Panc1 (cell line): ENCODE results near the gene MRPS12. TPM values are rescaled to one million over a fixed set of nuclear protein-coding genes. Genes with fewer than 3 reads are reported as not detected.

Source experiments
- ATAC-seq: fragments of 200-7000 bp; cut with Tn5 transposase; 2 replicates; pipeline ENCODE4 v1.9.1; 2020; ENCODE audit warnings: mild to moderate bottlenecking, moderate library complexity
- Bru-seq: library from RNA; stranded (reverse); fragments of 400-500 nt; gene quantifications from one replicate; lab custom pipeline; 2021; lab: Mats Ljungman, UMichigan
- BruChase-seq, 2 experiments: library from RNA; stranded (reverse); fragments of 400-500 nt; gene quantifications; one replicate each; lab custom pipeline; 2021; lab: Mats Ljungman, UMichigan
- BruUV-seq: library from RNA; stranded (reverse); fragments of 400-500 nt; replicated peaks from 2 replicates; lab custom pipeline; 2021; lab: Mats Ljungman, UMichigan
- CTCF ChIA-PET: fragments of 300-600 bp; sonication (Branson Sonifier 250); formaldehyde crosslinking; loops from one replicate; lab custom pipeline; 2022; ENCODE audit warnings: antibody characterized with exemption; lab: Charles Lee
- POLR2A ChIA-PET: fragments of 300-600 bp; sonication (Branson Sonifier 250); formaldehyde crosslinking; loops from one replicate; lab custom pipeline; 2022; ENCODE audit warnings: antibody characterized with exemption; lab: Charles Lee
- DNase-seq: peaks from one replicate; pipeline ENCODE4 v3.0.0-alpha.2; 2010; ENCODE audit warnings: low read depth, low spot score
- H3K27ac ChIP-seq: 2 replicates; pipeline ENCODE4 v1.5.1; 2011; ENCODE audit warnings: mild to moderate bottlenecking, low read length, inconsistent platforms
- H3K27me3 ChIP-seq: fragments of 200-500 bp; sonication (Bioruptor generic); 2 replicates; pipeline ENCODE4 v1.6.0; 2014; ENCODE audit warnings: low read length, inconsistent platforms; ENCODE audit not compliant: control insufficient read depth, insufficient read depth
- H3K36me3 ChIP-seq: fragments of 200-500 bp; sonication (Bioruptor generic); 2 replicates; pipeline ENCODE4 v1.5.1; 2014; ENCODE audit warnings: inconsistent platforms, mild to moderate bottlenecking, low read length, moderate library complexity; ENCODE audit not compliant: control insufficient read depth, insufficient read depth
- H3K4me1 ChIP-seq: 2 replicates; pipeline ENCODE4 v1.5.1; 2011; ENCODE audit warnings: inconsistent platforms, mild to moderate bottlenecking, low read length, moderate library complexity; ENCODE audit not compliant: control insufficient read depth, insufficient read depth
- H3K4me3 ChIP-seq, 2 experiments: 2 replicates each; pipeline ENCODE4 v1.5.1; 2011 to 2012; ENCODE audit warnings: low read depth in 2 of 2, low read length in 2 of 2, mild to moderate bottlenecking in 2 of 2, inconsistent platforms in 1 of 2, moderate library complexity in 1 of 2
- H3K9me3 ChIP-seq: fragments of 200-500 bp; sonication (Bioruptor generic); 2 replicates; pipeline ENCODE4 v1.5.1; 2014; ENCODE audit warnings: low read depth, mild to moderate bottlenecking, inconsistent platforms, low read length, moderate library complexity; ENCODE audit not compliant: control insufficient read depth, insufficient read depth
- CTCF ChIP-seq: fragments of 450-650 bp; IDR thresholded peaks from 2 replicates; pipeline ENCODE4 v1.5.1; 2017; ENCODE audit warnings: mild to moderate bottlenecking
- POLR2AphosphoS5 ChIP-seq: IDR thresholded peaks from 2 replicates; pipeline ENCODE4 v1.6.1; 2012; ENCODE audit warnings: mild to moderate bottlenecking, low read depth, low read length, moderate library complexity
- SIN3A ChIP-seq: IDR thresholded peaks from 2 replicates; pipeline ENCODE4 v1.6.1; 2012; ENCODE audit warnings: low read depth, mild to moderate bottlenecking, low read length, moderate library complexity, borderline replicate concordance; ENCODE audit not compliant: insufficient read depth
- TCF7L2 ChIP-seq: IDR thresholded peaks from 2 replicates; pipeline ENCODE4 v1.6.1; 2011; ENCODE audit warnings: mild to moderate bottlenecking, low read depth, low read length, inconsistent platforms
- in situ Hi-C: cut with HindIII; loops from 2 replicates; pipeline ENCODE4 v1.10.0; 2016; ENCODE audit warnings: low sequenced_read_pairs, low pct_unique_long_range_greater_than_20kb
- intact Hi-C: fragments of 100-400 bp; cut with micrococcal nuclease; formaldehyde crosslinking; loops from one replicate; pipeline ENCODE4 v1.10.0; 2022; ENCODE audit not compliant: unreplicated experiment
- long read RNA-seq: library from polyadenylated mRNA; unstranded; transcript quantifications from one replicate; pipeline ENCODE4 v2.0.0, GENCODE V29; 2021; ENCODE audit not compliant: unreplicated experiment
- polyA plus RNA-seq: library from polyadenylated mRNA; unstranded; fragments of >200 nt; gene quantifications from one replicate; pipeline ENCODE4 v1.2.1, GENCODE V29; 2012; ENCODE audit warnings: missing spikeins; ENCODE audit not compliant: insufficient read length
- total RNA-seq: library from RNA; stranded (reverse); gene quantifications from one replicate; pipeline ENCODE4 v1.2.1, GENCODE V29; 2021; ENCODE audit not compliant: unreplicated experiment
- TF ChIP-seq, protein P1 (sequence below), 2 experiments: IDR thresholded peaks; 2 replicates each; pipeline ENCODE4 v1.6.1; 2011 to 2012; ENCODE audit warnings: low read depth in 2 of 2, control low read depth in 1 of 2, low read length in 1 of 2, mild to moderate bottlenecking in 1 of 2, moderate library complexity in 1 of 2; ENCODE audit not compliant: insufficient read depth in 1 of 2

The MRPS12 gene
- total RNA-seq (511 TPM), Bru-seq, nascent RNA (percentile 96 among the genes with signal in this experiment), BruChase-seq, experiment 1, labeled RNA remaining after a 2-hour chase (percentile 97 among the genes with signal in this experiment), BruChase-seq, experiment 2, labeled RNA remaining after a 6-hour chase (percentile 98 among the genes with signal in this experiment)
- polyA plus RNA-seq = 562 TPM
- long read RNA-seq, transcript MRPS12-202 (3 exons, 929 nt) = minor isoform, 62 of 371 reads
- long read RNA-seq, transcript MRPS12-201 (3 exons, 1,207 nt) = major isoform, 229 of 371 reads
- long read RNA-seq, transcript MRPS12-203 (2 exons, 1,220 nt) = minor isoform, 26 of 371 reads
- long read RNA-seq, partial matches to known transcripts = 0 of 371 reads
- long read RNA-seq, other reads (novel, unspliced or antisense) = 52 of 371 reads

DNA sequence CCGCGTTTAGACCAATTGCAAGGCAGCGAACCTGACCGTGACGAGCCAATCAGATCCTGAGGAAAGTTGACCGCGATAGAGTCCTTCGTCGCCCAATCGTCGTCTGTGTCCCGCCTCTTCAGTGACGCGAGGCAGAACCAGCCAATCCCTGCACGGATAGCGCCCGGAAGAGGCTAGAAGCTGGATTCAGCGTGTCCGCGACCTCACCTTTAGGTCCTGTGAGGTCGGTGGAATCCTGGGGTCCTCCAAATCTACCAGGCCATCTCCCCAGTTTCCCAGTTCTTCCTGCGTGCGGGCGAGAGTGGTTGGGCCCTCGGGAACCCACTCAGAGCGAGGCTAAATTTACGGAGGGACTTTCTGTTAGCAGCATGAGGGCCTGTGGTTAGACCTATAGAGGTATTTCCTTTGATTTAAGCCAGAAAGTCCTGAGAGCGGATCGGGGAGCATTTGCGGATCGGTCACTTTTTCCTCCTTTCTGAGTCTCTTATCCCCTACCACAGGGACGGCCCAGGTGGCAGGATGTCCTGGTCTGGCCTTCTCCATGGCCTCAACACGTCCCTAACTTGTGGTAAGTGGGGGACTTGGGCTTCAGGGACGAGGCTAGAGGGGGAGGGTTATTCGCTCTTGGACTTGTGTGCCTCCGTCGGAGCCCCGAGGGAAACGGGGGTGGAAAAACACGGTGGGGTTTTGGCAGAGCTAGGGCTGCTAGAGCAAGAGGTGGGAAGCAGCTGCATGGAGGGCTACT is at the start of gene MRPS12:
Gene MRPS12 (plus strand): TSS at position 169 of the 745 bp plus-strand sequence. CDS start 351 bp downstream, at position 520.
- peaks cover 6% of the 10 kb centered on the region for H3K36me3 ChIP-seq
- ChIA-PET CTCF (interaction anchor here (0.5 to 2.5 kb wide), 33 partner anchors 9 to 620 kb away, joined by 3 to 19 read pairs (median 4); partner anchors contain the start of genes ECH1, FBXO17 and NFKBIB), POLR2A (interaction anchor here (0.5 to 1.5 kb wide), 10 partner anchors 10 to 510 kb away, joined by 3 to 10 read pairs (median 5); partner anchors contain the start of genes HNRNPL, NFKBIB and SIRT2)
- intact Hi-C loops = loop anchor here (1.0 to 10.0 kb wide), 5 partner anchors 82 to 416 kb away; partner anchors contain the start of gene HNRNPL
- H3K27ac ChIP-seq = peak within 1 kb of the TSS; percentile 97
- H3K9me3 ChIP-seq = peaks cover 7% of the 10 kb centered on the region; the same call in 1 of the 2 replicates
- peak; percentile 98 for ATAC-seq
- in situ Hi-C loops = loop anchor here (10.0 kb wide), 3 partner anchors 86 to 406 kb away; partner anchors contain the start of genes HNRNPL and LGALS7
- H3K4me3 ChIP-seq = peak within 1 kb of the TSS; percentile 54 to 87
- no peaks in the 10 kb centered on the region for H3K27me3 ChIP-seq
- H3K4me1 ChIP-seq = peaks cover 11% of the 10 kb centered on the region
- TF ChIP-seq POLR2AphosphoS5 = peak; percentile 100
- TF ChIP-seq CTCF = no peak
- TF ChIP-seq SIN3A = peak; percentile 93
- TF ChIP-seq, protein P1, sequence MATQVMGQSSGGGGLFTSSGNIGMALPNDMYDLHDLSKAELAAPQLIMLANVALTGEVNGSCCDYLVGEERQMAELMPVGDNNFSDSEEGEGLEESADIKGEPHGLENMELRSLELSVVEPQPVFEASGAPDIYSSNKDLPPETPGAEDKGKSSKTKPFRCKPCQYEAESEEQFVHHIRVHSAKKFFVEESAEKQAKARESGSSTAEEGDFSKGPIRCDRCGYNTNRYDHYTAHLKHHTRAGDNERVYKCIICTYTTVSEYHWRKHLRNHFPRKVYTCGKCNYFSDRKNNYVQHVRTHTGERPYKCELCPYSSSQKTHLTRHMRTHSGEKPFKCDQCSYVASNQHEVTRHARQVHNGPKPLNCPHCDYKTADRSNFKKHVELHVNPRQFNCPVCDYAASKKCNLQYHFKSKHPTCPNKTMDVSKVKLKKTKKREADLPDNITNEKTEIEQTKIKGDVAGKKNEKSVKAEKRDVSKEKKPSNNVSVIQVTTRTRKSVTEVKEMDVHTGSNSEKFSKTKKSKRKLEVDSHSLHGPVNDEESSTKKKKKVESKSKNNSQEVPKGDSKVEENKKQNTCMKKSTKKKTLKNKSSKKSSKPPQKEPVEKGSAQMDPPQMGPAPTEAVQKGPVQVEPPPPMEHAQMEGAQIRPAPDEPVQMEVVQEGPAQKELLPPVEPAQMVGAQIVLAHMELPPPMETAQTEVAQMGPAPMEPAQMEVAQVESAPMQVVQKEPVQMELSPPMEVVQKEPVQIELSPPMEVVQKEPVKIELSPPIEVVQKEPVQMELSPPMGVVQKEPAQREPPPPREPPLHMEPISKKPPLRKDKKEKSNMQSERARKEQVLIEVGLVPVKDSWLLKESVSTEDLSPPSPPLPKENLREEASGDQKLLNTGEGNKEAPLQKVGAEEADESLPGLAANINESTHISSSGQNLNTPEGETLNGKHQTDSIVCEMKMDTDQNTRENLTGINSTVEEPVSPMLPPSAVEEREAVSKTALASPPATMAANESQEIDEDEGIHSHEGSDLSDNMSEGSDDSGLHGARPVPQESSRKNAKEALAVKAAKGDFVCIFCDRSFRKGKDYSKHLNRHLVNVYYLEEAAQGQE (IDR thresholded peaks at IDR 0.05; ENCODE audit: insufficient read depth in 1 of 2, low read depth in 2 of 2, low read length in 1 of 2) = no peak
- peak; percentile 68; the same call in 1 of the 2 replicates for TF ChIP-seq TCF7L2
- TSS peak; percentile 96 for BruUV-seq
- peak; percentile 100 for DNase-seq

DNA sequence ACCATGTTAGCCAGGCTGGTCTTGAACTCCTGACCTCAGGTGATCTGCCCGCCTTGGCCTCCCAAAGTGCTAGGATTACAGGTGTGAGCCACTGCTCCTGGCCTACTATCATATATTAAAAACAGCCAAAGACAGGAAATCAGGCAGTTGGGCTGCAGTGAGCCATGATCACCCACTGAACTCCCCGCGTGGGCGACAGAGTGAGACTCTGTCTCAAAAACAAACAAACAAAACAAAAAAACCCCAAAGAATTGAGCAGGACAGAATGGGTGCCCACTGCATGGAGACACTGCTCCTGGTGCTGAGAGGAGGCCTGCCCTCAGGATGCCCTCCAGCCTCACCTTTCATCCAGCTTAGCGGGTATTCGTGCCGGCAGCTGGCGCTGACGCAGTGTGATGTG is 47.5 kb upstream of the MRPS12 start:
- BruUV-seq = no TSS peak
- CTCF ChIA-PET = interaction anchor here (0.7 kb wide), 1 partner anchor 172 kb away, joined by 4 read pairs; no protein-coding TSS in a partner anchor
- Histone ChIP-seq H3K27ac (no peak overlapping the region), H3K36me3 (no peaks in the 10 kb centered on the region), H3K27me3 (no peaks in the 10 kb centered on the region), H3K9me3 (no peaks in the 10 kb centered on the region), H3K4me1 (peaks cover 1% of the 10 kb centered on the region; the same call in 1 of the 2 replicates), H3K4me3 (no peak overlapping the region)
- POLR2A ChIA-PET = interaction anchor here (0.7 to 1.1 kb wide), 3 partner anchors 17 to 304 kb away, joined by 3 to 14 read pairs (median 10); no protein-coding TSS in a partner anchor
- in situ Hi-C loops = no loop called here
- intact Hi-C loops = no loop called here
- no peak for DNase-seq
- no peak for TF ChIP-seq CTCF
- TF ChIP-seq, protein P1 (IDR thresholded peaks at IDR 0.05; ENCODE audit: insufficient read depth in 1 of 2, low read depth in 2 of 2, low read length in 1 of 2) = no peak; a peak in 1 of 4 replicates
- TF ChIP-seq SIN3A = no peak
- no peak for TF ChIP-seq POLR2AphosphoS5
- no peak for TF ChIP-seq TCF7L2
- ATAC-seq = no peak
